KOPT-K1 (cell line): ENCODE results near the gene AGTRAP.
A peak's percentile ranks its signal among the peaks of the same experiment; 100 is the strongest.

Experiments
- H3K27ac ChIP-seq: fragments of 200-600 bp; sonication (generic); 2 replicates; pipeline ENCODE4 v1.5.1; 2016; ENCODE audit warnings: antibody characterized with exemption, mild to moderate bottlenecking, low read depth, low read length; ENCODE audit not compliant: poor library complexity, severe bottlenecking
- H3K36me3 ChIP-seq: fragments of 200-600 bp; sonication (generic); 2 replicates; pipeline ENCODE4 v1.5.1; 2017; ENCODE audit warnings: antibody characterized with exemption, mild to moderate bottlenecking, low read length, moderate library complexity; ENCODE audit not compliant: insufficient read depth
- H3K9me3 ChIP-seq: fragments of 200-600 bp; sonication (generic); 2 replicates; pipeline ENCODE4 v1.5.1; 2017; ENCODE audit warnings: antibody characterized with exemption, low read length, mild to moderate bottlenecking; ENCODE audit not compliant: insufficient read depth, poor library complexity, severe bottlenecking

Gene AGTRAP

DNA sequence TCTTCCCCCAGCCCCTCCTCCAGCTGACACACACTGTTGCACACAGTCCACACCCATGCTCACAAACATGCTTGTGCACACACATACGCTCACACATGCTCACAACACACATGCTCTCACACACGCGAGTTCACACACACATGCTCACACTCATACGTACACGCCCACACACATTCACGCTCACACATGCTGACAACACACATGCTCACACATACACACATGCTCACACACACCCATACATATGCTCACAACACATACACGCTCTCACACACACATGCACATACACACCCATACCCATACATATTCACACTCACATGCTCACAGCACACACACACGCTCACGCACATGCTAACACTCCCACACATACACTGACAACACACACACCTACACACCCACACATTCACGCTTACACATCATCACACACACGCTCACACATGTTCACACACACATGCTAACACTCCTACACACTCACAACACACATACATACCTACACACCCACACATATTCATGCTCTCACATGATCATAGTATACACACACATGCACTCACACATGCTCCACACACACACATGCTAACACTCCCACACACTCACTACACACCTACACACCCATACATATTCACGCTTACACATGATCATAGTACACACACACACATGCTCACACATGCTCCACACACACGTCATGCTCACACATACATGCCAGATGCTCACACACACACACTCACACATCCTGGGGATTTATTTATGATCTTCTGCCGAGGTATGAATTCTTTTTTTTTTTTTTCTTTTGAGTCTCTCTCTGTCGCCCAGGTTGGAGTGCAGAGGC is 33.7 kb upstream of the AGTRAP start:
- no peak overlapping the region for H3K27ac ChIP-seq
- H3K36me3 ChIP-seq: no peaks in the 10 kb centered on the region

GRCh38 chr1:11703357-11704193 is 32.4 kb upstream of the AGTRAP start:
- Histone ChIP-seq H3K27ac (no peak overlapping the region), H3K9me3 (no peaks in the 10 kb centered on the region), H3K36me3 (no peaks in the 10 kb centered on the region)

More for the DNA sequence above, 33.7 kb upstream of the AGTRAP start:
- H3K9me3 ChIP-seq: no peaks in the 10 kb centered on the region

- no peaks in the 10 kb centered on the region for H3K9me3 ChIP-seq
- H3K36me3 ChIP-seq: no peaks in the 10 kb centered on the region
- H3K27ac ChIP-seq: no peak overlapping the region
Observed at GRCh38 chr1:11704194-11704529, 31.8 kb upstream of the AGTRAP start.

DNA sequence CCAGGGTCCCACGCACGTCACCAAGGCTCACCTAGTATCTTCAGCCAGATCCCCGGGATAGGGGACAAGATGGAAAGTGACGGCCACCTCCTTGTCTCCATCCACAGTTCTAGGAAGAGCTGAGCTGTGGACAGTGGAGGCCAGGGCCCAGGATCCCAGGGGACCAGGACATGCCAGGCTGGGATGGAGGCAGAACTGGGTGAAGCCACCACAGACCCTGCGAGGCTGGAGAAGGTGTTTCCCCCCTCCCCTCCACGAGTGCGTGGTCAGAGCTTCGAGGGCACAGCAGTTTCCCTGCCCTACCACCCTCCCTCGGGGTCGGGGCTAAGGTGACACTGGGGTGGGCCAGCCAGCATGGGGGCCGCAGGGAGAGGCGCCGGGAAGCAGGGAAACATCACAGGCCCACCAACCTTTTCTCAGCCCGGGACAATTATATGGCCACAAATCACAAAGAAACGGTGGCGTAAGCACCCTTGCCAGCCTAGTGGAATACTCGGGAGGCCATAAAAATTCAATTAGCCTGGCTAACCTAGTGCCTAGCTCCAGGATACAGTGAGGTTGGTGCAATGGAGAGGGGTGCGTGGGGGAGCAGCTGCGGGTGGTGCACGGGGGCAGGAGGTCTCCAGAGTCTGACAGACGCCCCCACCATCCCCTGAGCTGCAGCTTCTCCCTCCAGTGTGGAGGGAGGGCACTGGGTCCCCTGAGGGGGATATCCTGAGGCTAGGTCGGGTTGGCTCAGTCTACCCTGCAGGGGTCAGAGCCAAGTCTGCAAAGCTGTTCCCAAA is 31.1 kb upstream of the AGTRAP start:
- H3K9me3 ChIP-seq: no peaks in the 10 kb centered on the region
- H3K27ac ChIP-seq: no peak overlapping the region
- no peaks in the 10 kb centered on the region for H3K36me3 ChIP-seq

GRCh38 chr1:11705596-11705995 is 30.3 kb upstream of the AGTRAP start:
- Histone ChIP-seq H3K27ac (no peak overlapping the region), H3K36me3 (no peaks in the 10 kb centered on the region), H3K9me3 (no peaks in the 10 kb centered on the region)

DNA sequence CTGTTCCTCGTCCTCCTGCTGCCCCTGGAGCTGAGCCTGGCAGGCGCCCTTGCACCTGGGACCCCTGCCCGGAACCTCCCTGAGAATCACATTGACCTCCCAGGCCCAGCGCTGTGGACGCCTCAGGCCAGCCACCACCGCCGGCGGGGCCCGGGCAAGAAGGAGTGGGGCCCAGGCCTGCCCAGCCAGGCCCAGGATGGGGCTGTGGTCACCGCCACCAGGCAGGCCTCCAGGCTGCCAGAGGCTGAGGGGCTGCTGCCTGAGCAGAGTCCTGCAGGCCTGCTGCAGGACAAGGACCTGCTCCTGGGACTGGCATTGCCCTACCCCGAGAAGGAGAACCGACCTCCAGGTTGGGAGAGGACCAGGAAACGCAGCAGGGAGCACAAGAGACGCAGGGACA is 29.6 kb upstream of the AGTRAP start:
- Histone ChIP-seq H3K9me3 (no peaks in the 10 kb centered on the region), H3K36me3 (no peaks in the 10 kb centered on the region), H3K27ac (no peak overlapping the region)

- Histone ChIP-seq H3K9me3 (no peaks in the 10 kb centered on the region), H3K27ac (no peak overlapping the region), H3K36me3 (no peaks in the 10 kb centered on the region)
Observed at GRCh38 chr1:11707621-11708276, 28.2 kb upstream of the AGTRAP start.

DNA sequence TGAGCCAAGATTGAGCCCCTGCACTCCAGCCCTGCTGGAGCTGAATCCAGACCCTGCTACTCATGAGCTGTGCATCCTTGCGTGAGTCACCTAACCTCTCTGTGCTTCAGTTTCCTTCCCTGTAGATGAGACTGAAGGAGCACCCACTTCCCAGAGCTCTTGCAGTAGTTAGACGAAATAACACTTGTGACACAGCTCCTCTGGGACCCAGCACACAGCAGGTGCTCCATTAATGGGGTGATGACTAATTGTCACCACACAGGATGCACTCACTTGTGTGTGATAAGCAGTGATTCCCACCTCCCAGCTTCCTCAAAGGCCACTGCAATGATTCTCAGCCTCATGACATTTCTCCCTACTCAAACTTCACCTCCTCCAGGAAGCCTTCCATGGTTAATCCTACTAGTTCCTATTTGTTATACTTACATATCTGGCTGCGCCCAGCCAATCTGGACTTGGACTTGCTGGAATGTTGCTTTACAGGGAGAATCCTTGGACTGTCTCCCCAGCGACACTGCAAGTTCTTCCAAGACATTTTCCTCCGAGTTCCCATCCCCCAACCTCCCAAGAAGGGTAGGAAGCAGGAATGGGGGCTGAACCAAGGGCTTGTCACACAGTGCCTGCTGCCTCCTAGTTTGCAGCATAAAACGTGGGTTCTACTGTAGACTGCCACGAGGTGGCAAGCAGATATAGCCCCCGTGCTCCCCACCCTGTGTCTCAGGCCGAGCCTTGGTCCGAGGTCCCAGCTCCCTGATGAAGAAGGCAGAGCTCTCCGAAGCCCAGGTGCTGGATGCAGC is 27.2 kb upstream of the AGTRAP start:
- H3K9me3 ChIP-seq: no peaks in the 10 kb centered on the region
- H3K27ac ChIP-seq: no peak overlapping the region
- no peaks in the 10 kb centered on the region for H3K36me3 ChIP-seq

DNA sequence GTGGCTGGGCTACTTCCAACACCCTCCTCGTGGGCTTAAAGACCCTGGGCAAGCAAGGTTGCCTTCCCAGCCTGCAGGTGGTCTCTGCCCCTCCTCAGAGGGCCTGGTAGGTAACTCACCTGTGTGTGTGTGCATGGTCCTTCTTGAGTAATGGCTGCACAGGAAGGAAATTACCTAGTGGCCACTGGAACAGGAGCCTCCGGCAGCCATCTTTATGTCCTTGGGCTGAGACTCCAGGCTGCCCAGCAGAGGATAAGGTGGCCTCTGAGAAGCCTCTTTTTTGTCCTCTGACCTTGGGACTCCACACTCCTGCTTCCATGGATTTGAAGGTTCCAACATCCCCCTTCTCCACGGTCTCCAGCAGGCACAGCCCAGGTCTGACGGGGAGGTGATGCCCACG is 24.4 kb upstream of the AGTRAP start:
- Histone ChIP-seq H3K9me3 (no peaks in the 10 kb centered on the region), H3K27ac (no peak overlapping the region), H3K36me3 (no peaks in the 10 kb centered on the region)

DNA sequence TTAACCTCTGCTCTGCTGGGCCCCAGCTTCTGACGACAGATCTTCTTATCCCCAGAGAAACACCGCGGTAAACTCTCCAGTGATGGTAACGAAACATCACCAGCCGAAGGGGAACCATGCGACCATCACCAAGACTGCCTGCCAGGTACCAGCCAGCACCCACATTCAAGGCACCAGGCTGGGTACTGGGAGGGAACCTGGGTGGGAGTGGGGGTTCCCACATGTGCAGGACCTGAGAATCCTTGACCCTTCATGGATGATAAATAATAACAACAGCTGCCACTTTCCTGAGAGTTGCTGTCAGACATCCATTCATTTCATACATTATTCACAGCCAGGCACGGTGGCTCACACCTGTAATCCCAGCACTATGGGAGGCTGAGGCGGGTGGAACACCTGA is 23.7 kb upstream of the AGTRAP start:
- Histone ChIP-seq H3K9me3 (no peaks in the 10 kb centered on the region), H3K36me3 (no peaks in the 10 kb centered on the region), H3K27ac (no peak overlapping the region)

DNA sequence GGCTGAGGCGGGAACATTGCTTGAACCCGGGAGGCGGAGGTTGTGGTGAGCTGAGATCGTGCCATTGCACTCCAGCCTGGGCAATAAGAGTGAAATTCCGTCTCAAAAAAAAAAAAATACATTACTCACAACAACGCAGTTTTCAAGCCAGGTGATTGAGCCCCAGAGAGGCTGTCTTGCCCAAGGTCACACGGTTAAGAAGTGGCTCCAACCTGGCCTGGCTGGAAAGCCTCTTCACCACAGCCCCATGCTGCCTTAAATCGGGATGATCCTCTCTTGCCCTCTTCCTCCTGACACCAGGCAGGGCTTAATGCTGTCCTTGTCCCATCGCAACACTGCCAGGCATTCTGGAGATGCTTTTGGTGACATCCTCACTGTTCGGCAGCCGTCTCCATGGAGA is 22.8 kb upstream of the AGTRAP start:
- Histone ChIP-seq H3K36me3 (no peaks in the 10 kb centered on the region), H3K27ac (no peak overlapping the region), H3K9me3 (no peaks in the 10 kb centered on the region)

DNA sequence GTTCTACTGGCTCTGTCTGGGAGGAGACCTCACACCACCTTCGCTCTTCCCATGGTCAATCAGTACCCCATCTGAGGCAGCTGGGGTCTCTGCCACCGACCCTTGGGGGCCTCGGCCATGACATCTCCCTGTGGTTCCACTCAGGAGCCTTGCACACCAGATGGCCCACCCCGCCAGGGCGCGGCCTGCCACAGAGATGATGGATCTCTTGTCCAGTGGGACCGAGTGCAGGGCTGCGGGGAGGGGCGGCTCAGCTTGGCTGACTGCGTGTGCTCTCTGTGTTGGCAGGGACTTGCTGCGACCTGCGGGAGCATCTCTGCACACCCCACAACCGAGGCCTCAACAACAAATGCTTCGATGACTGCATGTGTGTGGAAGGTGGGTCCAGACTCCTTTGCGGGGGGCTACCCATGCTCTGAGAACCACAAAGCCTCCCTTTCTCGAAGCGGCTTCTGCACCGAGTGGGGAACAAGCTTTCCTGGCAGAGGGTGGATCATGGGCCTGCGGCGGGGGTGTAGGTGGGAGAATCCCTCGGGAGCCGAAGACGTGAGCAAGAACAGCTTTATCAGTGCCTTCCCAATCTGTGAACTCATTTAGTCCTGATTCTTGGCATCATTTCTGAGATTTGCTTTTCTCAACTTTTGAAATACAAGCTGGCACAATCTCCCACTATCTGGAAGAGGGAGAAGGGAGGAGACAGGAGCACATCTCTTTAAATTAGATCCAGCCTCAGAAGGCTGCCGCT is 20.9 kb upstream of the AGTRAP start:
- Histone ChIP-seq H3K9me3 (no peaks in the 10 kb centered on the region), H3K36me3 (no peaks in the 10 kb centered on the region), H3K27ac (no peak overlapping the region)

DNA sequence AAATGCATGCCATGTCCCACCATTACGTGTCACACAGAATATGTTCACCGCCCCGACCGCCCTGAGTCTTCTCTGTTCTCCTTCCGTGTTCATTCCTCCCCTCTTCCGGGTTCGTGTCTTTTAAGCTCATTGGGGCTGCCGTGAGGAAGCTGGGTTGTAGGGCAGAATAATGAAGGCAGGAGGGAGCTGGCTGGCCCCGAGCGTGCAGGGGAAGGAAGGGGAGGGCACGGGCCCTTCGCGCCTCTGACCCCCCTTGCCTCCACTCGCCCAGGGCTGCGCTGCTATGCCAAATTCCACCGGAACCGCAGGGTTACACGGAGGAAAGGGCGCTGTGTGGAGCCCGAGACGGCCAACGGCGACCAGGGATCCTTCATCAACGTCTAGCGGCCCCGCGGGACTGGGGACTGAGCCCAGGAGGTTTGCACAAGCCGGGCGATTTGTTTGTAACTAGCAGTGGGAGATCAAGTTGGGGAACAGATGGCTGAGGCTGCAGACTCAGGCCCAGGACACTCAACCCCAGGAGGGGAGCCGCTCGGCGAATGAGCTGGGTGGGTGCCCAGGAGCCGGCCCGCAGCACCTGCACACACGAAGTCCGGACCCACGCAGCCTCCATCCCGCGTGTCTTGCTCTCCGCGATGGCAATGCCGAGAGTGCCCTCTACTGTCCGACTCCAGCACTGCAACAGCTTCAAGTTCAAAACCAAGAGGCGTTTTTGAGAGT is 16.5 kb upstream of the AGTRAP start:
- Histone ChIP-seq H3K27ac (peak overlapping the region; percentile 77), H3K9me3 (no peaks in the 10 kb centered on the region), H3K36me3 (no peaks in the 10 kb centered on the region)
